Mammary epithelial cell (primary cell): Measurements from ENCODE around the gene MGAM2.

Experiments used
- EZH2 ChIP-seq: IDR thresholded peaks from 2 replicates; pipeline ENCODE4 v1.6.1; 2012; ENCODE audit warnings: low read length, inconsistent platforms, borderline replicate concordance
- TF ChIP-seq, protein P1 (sequence below), 2 donors: IDR thresholded peaks in 1 of 2; conservative IDR thresholded peaks in 1 of 2; 2 replicates each; pipeline ENCODE4 v1.5.1; 2011 to 2012; ENCODE audit warnings: inconsistent platforms in 2 of 2, low read length in 2 of 2, mild to moderate bottlenecking in 2 of 2, control low read depth in 1 of 2, low read depth in 1 of 2; ENCODE audit not compliant: insufficient read depth in 1 of 2; ENCODE audit errors: extremely low read depth in 1 of 2

DNA sequence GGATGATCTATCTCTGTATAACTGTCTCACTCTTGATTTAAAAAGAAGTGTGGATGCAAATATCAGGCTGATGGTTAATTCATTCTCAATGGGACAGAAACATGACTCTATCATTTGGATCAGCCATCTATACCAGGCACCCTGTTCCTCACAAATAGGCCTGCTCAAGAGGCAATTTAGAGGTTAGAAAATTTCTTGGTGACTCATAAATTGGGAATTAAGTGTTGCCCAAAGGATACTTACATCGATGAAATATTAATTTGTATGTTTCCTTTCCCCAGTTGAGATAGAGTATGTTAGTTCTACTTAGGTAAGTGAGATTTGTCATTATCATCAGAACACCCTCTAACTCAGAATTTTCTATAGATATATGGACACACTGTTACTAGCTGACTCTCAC, 88.7 kb downstream of the MGAM2 start:
- no peak for TF ChIP-seq EZH2
- TF ChIP-seq, protein P1, sequence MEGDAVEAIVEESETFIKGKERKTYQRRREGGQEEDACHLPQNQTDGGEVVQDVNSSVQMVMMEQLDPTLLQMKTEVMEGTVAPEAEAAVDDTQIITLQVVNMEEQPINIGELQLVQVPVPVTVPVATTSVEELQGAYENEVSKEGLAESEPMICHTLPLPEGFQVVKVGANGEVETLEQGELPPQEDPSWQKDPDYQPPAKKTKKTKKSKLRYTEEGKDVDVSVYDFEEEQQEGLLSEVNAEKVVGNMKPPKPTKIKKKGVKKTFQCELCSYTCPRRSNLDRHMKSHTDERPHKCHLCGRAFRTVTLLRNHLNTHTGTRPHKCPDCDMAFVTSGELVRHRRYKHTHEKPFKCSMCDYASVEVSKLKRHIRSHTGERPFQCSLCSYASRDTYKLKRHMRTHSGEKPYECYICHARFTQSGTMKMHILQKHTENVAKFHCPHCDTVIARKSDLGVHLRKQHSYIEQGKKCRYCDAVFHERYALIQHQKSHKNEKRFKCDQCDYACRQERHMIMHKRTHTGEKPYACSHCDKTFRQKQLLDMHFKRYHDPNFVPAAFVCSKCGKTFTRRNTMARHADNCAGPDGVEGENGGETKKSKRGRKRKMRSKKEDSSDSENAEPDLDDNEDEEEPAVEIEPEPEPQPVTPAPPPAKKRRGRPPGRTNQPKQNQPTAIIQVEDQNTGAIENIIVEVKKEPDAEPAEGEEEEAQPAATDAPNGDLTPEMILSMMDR (conservative IDR thresholded peaks at IDR 0.05 in 1 of 2, IDR thresholded peaks at IDR 0.05 in 1 of 2; ENCODE audit: extremely low read depth in 1 of 2, insufficient read depth in 1 of 2, low read depth in 1 of 2, low read length in 2 of 2) = no peak
